A549 treated with AZD9567 at 1 μM for 4 hours (cell line): ENCODE measurements around the gene PRRC2A. TPM values are rescaled to one million over a fixed set of nuclear protein-coding genes. Genes with fewer than 3 reads are reported as not detected.

Source experiments
- total RNA-seq: library from RNA; stranded (reverse); fragments of 200-300 nt; extraction: Qiagen RNA extraction; gene quantifications from 5 replicates; pipeline ENCODE4 v1.2.3, GENCODE V29; 2022; ENCODE audit not compliant: insufficient read depth

PRRC2A gene
- total RNA-seq, 1 experiment from 2014 or later = 87.1 TPM

Other genes with a start within 250 kb of the PRRC2A start
- 30.4 to 38.8 TPM (median 31.3 TPM) in 5 replicates for gene MICA, start 217.1 kb upstream of the PRRC2A start, total RNA-seq
- 6.3 to 10.0 TPM (median 7.2 TPM) in 5 replicates for gene MICB, start 122.6 kb upstream of the PRRC2A start, total RNA-seq
- gene MCCD1, start 91.8 kb upstream of the PRRC2A start, total RNA-seq = not detected in 5 replicates
- 335 to 403 TPM (median 384 TPM) in 5 replicates for gene DDX39B, start 78.7 kb upstream of the PRRC2A start, total RNA-seq
- gene ATP6V1G2, start 74.1 kb upstream of the PRRC2A start, total RNA-seq = 0.43 to 0.72 TPM (median 0.55 TPM) in 4 of 5 replicates, not detected in the other
- gene NFKBIL1, start 73.1 kb upstream of the PRRC2A start, total RNA-seq = 10.5 to 15.8 TPM (median 11.3 TPM) in 5 replicates
- gene LTA, start 48.4 kb upstream of the PRRC2A start, total RNA-seq = 0.07 to 0.21 TPM (median 0.08 TPM) in 3 of 5 replicates, not detected in the others
- 0.09 to 0.10 TPM (median 0.10 TPM) in 3 of 5 replicates, not detected in the others for gene TNF, start 45.1 kb upstream of the PRRC2A start, total RNA-seq
- gene LTB, start 38.3 kb upstream of the PRRC2A start, total RNA-seq = 0.28 to 0.37 TPM (median 0.33 TPM) in 4 of 5 replicates, not detected in the other
- gene LST1, start 34.4 kb upstream of the PRRC2A start, total RNA-seq = 0.36 to 0.58 TPM (median 0.39 TPM) in 3 of 5 replicates, not detected in the others
- not detected in 5 replicates for gene NCR3, start 27.7 kb upstream of the PRRC2A start, total RNA-seq
- gene AIF1, start 5.5 kb upstream of the PRRC2A start, total RNA-seq = not detected in 5 replicates
- 106 to 149 TPM (median 137 TPM) in 5 replicates for gene BAG6, start 31.9 kb downstream of the PRRC2A start, total RNA-seq
- gene APOM, start 35.2 kb downstream of the PRRC2A start, total RNA-seq = 3.0 to 6.4 TPM (median 3.4 TPM) in 5 replicates
- 11.3 to 12.5 TPM (median 11.8 TPM) in 5 replicates for gene C6orf47, start 40.1 kb downstream of the PRRC2A start, total RNA-seq
- gene GPANK1, start 44.3 kb downstream of the PRRC2A start, total RNA-seq = 8.7 to 11.6 TPM (median 10.2 TPM) in 5 replicates
- 167 to 183 TPM (median 175 TPM) in 5 replicates for gene CSNK2B, start 45.4 kb downstream of the PRRC2A start, total RNA-seq
- 4.5 to 5.2 TPM (median 5.0 TPM) in 4 of 5 replicates, not detected in the other for gene LY6G5B, start 49.3 kb downstream of the PRRC2A start, total RNA-seq
- gene LY6G5C, start 60.4 kb downstream of the PRRC2A start, total RNA-seq = 0.87 to 3.8 TPM (median 1.6 TPM) in 5 replicates
- gene ABHD16A, start 82.6 kb downstream of the PRRC2A start, total RNA-seq = 13.9 to 20.0 TPM (median 18.3 TPM) in 5 replicates
- gene LY6G6F, start 86.2 kb downstream of the PRRC2A start, total RNA-seq = not detected in 5 replicates
- gene LY6G6D, start 94.6 kb downstream of the PRRC2A start, total RNA-seq = not detected in 5 replicates
- 0.09 to 0.12 TPM (median 0.10 TPM) in 3 of 5 replicates, not detected in the others for gene LY6G6C, start 101.0 kb downstream of the PRRC2A start, total RNA-seq
- gene MPIG6B, start 102.7 kb downstream of the PRRC2A start, total RNA-seq = 0.07 TPM in 1 of 5 replicates, not detected in the others
- gene DDAH2, start 108.6 kb downstream of the PRRC2A start, total RNA-seq = 18.1 to 32.1 TPM (median 29.3 TPM) in 5 replicates
- 451 to 493 TPM (median 458 TPM) in 5 replicates for gene CLIC1, start 115.8 kb downstream of the PRRC2A start, total RNA-seq
- gene MSH5, start 119.3 kb downstream of the PRRC2A start, total RNA-seq = 5.2 to 15.2 TPM (median 14.0 TPM) in 5 replicates
- gene SAPCD1, start 141.9 kb downstream of the PRRC2A start, total RNA-seq = 3.0 to 4.6 TPM (median 3.9 TPM) in 4 of 5 replicates, not detected in the other
- 1.6 to 4.5 TPM (median 1.8 TPM) in 5 replicates for gene VWA7, start 156.6 kb downstream of the PRRC2A start, total RNA-seq
- gene VARS1, start 175.0 kb downstream of the PRRC2A start, total RNA-seq = 46.5 to 58.0 TPM (median 53.6 TPM) in 5 replicates
- gene LSM2, start 186.3 kb downstream of the PRRC2A start, total RNA-seq = 42.7 to 60.2 TPM (median 57.9 TPM) in 5 replicates
- 0.97 to 1.8 TPM (median 1.1 TPM) in 5 replicates for gene HSPA1L, start 194.6 kb downstream of the PRRC2A start, total RNA-seq
- 189 to 295 TPM (median 214 TPM) in 5 replicates for gene HSPA1A, start 194.8 kb downstream of the PRRC2A start, total RNA-seq
- 154 to 227 TPM (median 167 TPM) in 5 replicates for gene HSPA1B, start 207.0 kb downstream of the PRRC2A start, total RNA-seq
- gene NEU1, start 242.1 kb downstream of the PRRC2A start, total RNA-seq = 27.6 to 34.9 TPM (median 30.4 TPM) in 5 replicates